K562 (cell line): ENCODE data around the gene SERPINA5.

ENCODE experiments used
- BACH1 ChIP-seq: fragments of 200-800 bp; sonication (Bioruptor generic); IDR thresholded peaks from 2 replicates; pipeline ENCODE4 v1.6.1; 2016; ENCODE audit warnings: missing genetic modification characterization, missing compliant biosample characterization
- GATAD2A ChIP-seq: fragments of 450-650 bp; IDR thresholded peaks from 2 replicates; pipeline ENCODE4 v1.6.1; 2017
- MEF2D ChIP-seq: conservative IDR thresholded peaks from 2 replicates; pipeline ENCODE4 v1.6.1; 2016; ENCODE audit warnings: low read depth, missing genetic modification characterization, missing compliant biosample characterization
- POLR2AphosphoS5 ChIP-seq: IDR thresholded peaks from 2 replicates; pipeline ENCODE4 v1.6.1; 2011; ENCODE audit warnings: mild to moderate bottlenecking, low read depth, low read length, moderate library complexity; ENCODE audit not compliant: control insufficient read depth, insufficient read depth
- RAD21 ChIP-seq, 2 experiments: fragments of 250-450 bp in 1 of 2; fragments of 450-650 bp in 1 of 2; sonication (Bioruptor Pico) in 1 of 2; formaldehyde crosslinking in 1 of 2; IDR thresholded peaks in 1 of 2; conservative IDR thresholded peaks in 1 of 2; 2 replicates each; pipeline versions ENCODE4 v1.4.0 to v1.8.0; 2020 to 2022; ENCODE audit warnings: mild to moderate bottlenecking in 2 of 2, moderate library complexity in 1 of 2
- SPI1 ChIP-seq: IDR thresholded peaks from 2 replicates; pipeline ENCODE4 v1.6.1; 2011; ENCODE audit warnings: low read depth, low read length, control low read depth, borderline replicate concordance
- SREBF2 ChIP-seq: sonication (generic); formaldehyde crosslinking; IDR thresholded peaks from 2 replicates; pipeline ENCODE4 v1.4.0; 2020; ENCODE audit warnings: mild to moderate bottlenecking, missing genetic modification reagents
- SRSF1 ChIP-seq: fragments of 200-400 bp; formaldehyde crosslinking; IDR thresholded peaks from 2 replicates; pipeline ENCODE4 v1.6.1; 2017; ENCODE audit warnings: mild to moderate bottlenecking, low read depth, low read length, moderate library complexity
- ZNF12 ChIP-seq: sonication (generic); formaldehyde crosslinking; IDR thresholded peaks from 2 replicates; pipeline ENCODE4 v1.4.0; 2020; ENCODE audit warnings: mild to moderate bottlenecking, missing genetic modification reagents
- ZNF274 ChIP-seq: IDR thresholded peaks from 2 replicates; pipeline ENCODE4 v1.6.1; 2011; ENCODE audit warnings: low read depth, mild to moderate bottlenecking, low read length, moderate library complexity, borderline replicate concordance
- ZNF324 ChIP-seq: fragments of 250-450 bp; sonication (Bioruptor Pico); IDR thresholded peaks from 2 replicates; pipeline ENCODE4 v1.4.0; 2020; ENCODE audit warnings: mild to moderate bottlenecking
- TF ChIP-seq, protein P1 (sequence below), 3 experiments: IDR thresholded peaks in 2 of 3; conservative IDR thresholded peaks in 1 of 3; 2 replicates each; pipeline ENCODE4 v1.5.1; 2011 to 2012; ENCODE audit warnings: low read length in 3 of 3, mild to moderate bottlenecking in 3 of 3, control low read depth in 2 of 3, improper control_type of control experiment in 1 of 3, inconsistent platforms in 1 of 3, low read depth in 1 of 3, mixed read lengths in 1 of 3, moderate library complexity in 1 of 3; ENCODE audit not compliant: insufficient read depth in 2 of 3
- TF ChIP-seq, protein P2 (sequence below): fragments of 450-650 bp; formaldehyde crosslinking; IDR thresholded peaks from 2 replicates; pipeline ENCODE4 v1.4.0; 2022; ENCODE audit warnings: missing genetic modification characterization

DNA sequence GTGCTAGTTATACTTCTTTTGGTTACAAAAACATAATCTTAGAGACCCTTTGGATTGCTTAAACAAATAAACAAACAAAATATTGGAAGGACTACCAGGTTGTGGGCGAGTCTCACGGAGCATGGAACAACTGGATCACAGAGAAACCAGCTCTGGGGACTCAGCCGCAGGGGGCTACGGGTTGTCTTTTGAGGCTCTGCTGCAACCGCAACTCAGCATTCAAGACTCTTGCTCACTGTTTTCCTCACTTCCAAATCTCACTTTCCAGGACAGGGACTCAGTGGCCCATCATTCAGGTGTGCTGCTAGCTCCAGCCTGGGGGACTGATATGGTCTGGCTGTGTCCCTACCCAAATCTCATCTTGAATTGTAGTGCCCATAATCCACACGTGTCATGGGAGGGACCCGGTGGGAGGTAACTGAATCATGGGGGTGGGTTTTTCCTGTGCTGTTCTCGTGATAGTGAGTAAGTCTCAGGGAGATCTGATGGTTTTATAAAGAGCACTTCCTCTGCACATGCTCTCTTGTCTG is 34.0 kb upstream of the SERPINA5 start:
- no peak for TF ChIP-seq ZNF274
- TF ChIP-seq, protein P1, sequence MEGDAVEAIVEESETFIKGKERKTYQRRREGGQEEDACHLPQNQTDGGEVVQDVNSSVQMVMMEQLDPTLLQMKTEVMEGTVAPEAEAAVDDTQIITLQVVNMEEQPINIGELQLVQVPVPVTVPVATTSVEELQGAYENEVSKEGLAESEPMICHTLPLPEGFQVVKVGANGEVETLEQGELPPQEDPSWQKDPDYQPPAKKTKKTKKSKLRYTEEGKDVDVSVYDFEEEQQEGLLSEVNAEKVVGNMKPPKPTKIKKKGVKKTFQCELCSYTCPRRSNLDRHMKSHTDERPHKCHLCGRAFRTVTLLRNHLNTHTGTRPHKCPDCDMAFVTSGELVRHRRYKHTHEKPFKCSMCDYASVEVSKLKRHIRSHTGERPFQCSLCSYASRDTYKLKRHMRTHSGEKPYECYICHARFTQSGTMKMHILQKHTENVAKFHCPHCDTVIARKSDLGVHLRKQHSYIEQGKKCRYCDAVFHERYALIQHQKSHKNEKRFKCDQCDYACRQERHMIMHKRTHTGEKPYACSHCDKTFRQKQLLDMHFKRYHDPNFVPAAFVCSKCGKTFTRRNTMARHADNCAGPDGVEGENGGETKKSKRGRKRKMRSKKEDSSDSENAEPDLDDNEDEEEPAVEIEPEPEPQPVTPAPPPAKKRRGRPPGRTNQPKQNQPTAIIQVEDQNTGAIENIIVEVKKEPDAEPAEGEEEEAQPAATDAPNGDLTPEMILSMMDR (IDR thresholded peaks at IDR 0.05 in 2 of 3, conservative IDR thresholded peaks at IDR 0.05 in 1 of 3; ENCODE audit: insufficient read depth in 2 of 3, low read depth in 1 of 3, low read length in 3 of 3), result no peak
- TF ChIP-seq SRSF1, result no peak
- TF ChIP-seq POLR2AphosphoS5, result no peak
- no peak for TF ChIP-seq ZNF324 (CRISPR knock-in tag)
- TF ChIP-seq SPI1, result no peak
- no peak for TF ChIP-seq GATAD2A
- TF ChIP-seq ZNF12 (CRISPR knock-in tag), result no peak
- TF ChIP-seq BACH1, result no peak
- no peak for TF ChIP-seq RAD21 (CRISPR knock-in tag; conservative IDR thresholded peaks at IDR 0.05 in 1 of 2, IDR thresholded peaks at IDR 0.05 in 1 of 2)
- no peak for TF ChIP-seq SREBF2 (CRISPR knock-in tag)
- TF ChIP-seq MEF2D (tag), result no peak
- TF ChIP-seq, protein P2, sequence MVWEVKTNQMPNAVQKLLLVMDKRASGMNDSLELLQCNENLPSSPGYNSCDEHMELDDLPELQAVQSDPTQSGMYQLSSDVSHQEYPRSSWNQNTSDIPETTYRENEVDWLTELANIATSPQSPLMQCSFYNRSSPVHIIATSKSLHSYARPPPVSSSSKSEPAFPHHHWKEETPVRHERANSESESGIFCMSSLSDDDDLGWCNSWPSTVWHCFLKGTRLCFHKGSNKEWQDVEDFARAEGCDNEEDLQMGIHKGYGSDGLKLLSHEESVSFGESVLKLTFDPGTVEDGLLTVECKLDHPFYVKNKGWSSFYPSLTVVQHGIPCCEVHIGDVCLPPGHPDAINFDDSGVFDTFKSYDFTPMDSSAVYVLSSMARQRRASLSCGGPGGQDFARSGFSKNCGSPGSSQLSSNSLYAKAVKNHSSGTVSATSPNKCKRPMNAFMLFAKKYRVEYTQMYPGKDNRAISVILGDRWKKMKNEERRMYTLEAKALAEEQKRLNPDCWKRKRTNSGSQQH (CRISPR knock-in tag), result no peak
